ENCODE data around the gene FUS.

The FUS gene

GRCh38 chr16:31202414-31203375 lies 22.8 kb downstream of the FUS start, which contains the start of gene PYCARD:
PYCARD (minus strand) TSS chr16:31202760; CDS start chr16:31202690, 70 bp downstream.
- DNase-seq (ENCODE audit: low read depth in 2 of 2): no peak

- DNase-seq (ENCODE audit: low read depth in 2 of 2): no peak
These were observed 25.1 kb downstream of the FUS start for GRCh38 chr16:31204871-31205666.

GRCh38 chr16:31206776-31207175 lies 26.8 kb downstream of the FUS start:
- DNase-seq (ENCODE audit: low read depth in 2 of 2): no peak

GRCh38 chr16:31213342-31213741 lies 33.4 kb downstream of the FUS start:
- no peak for DNase-seq (ENCODE audit: low read depth in 2 of 2)

GRCh38 chr16:31213877-31214707 lies 34.2 kb downstream of the FUS start, which contains the start of gene TRIM72:
TRIM72 (plus strand) TSS chr16:31214119; CDS start chr16:31214739, 620 bp downstream.
- DNase-seq (ENCODE audit: low read depth in 2 of 2): no peak

GRCh38 chr16:31214708-31215286 lies 34.9 kb downstream of the FUS start:
- no peak for DNase-seq (ENCODE audit: low read depth in 2 of 2)

GRCh38 chr16:31215287-31216162 lies 35.6 kb downstream of the FUS start:
- no peak for DNase-seq (ENCODE audit: low read depth in 2 of 2)

GRCh38 chr16:31216422-31217135 lies 36.6 kb downstream of the FUS start, which contains the start of gene PYDC1:
PYDC1 (minus strand) TSS chr16:31217135; CDS start chr16:31217028, 107 bp downstream.
- DNase-seq (ENCODE audit: low read depth in 2 of 2): no peak

GRCh38 chr16:31217136-31217530 lies 37.2 kb downstream of the FUS start:
- no peak for DNase-seq (ENCODE audit: low read depth in 2 of 2)

- no peak for DNase-seq (ENCODE audit: low read depth in 2 of 2)
These were observed 39.3 kb downstream of the FUS start for GRCh38 chr16:31219154-31219741.

GRCh38 chr16:31221357-31222160 lies 41.6 kb downstream of the FUS start:
- no peak for DNase-seq (ENCODE audit: low read depth in 2 of 2)

GRCh38 chr16:31223044-31223443 lies 43.1 kb downstream of the FUS start:
- DNase-seq (ENCODE audit: low read depth in 2 of 2): no peak

- DNase-seq (ENCODE audit: low read depth in 2 of 2): no peak
These were observed 44.4 kb downstream of the FUS start for GRCh38 chr16:31224092-31224955.

- no peak for DNase-seq (ENCODE audit: low read depth in 2 of 2)
These were observed 45.3 kb downstream of the FUS start for GRCh38 chr16:31225193-31225592.

- DNase-seq (ENCODE audit: low read depth in 2 of 2): no peak
These were observed 48.3 kb downstream of the FUS start for GRCh38 chr16:31228206-31228605.

GRCh38 chr16:31229501-31229900 lies 49.6 kb downstream of the FUS start:
- no peak for DNase-seq (ENCODE audit: low read depth in 2 of 2)

- no peak for DNase-seq (ENCODE audit: low read depth in 2 of 2)
These were observed 58.1 kb downstream of the FUS start for GRCh38 chr16:31238041-31238440.
